GM23338 (cell line): Measurements from ENCODE around the gene TEPSIN. TPM values are rescaled to one million over a fixed set of nuclear protein-coding genes. Genes with fewer than 3 reads are reported as not detected.

Source experiments
- ATAC-seq: fragments of 200-7000 bp; cut with Tn5 transposase; 3 replicates; pipeline ENCODE4 v1.9.1; 2020
- DNase-seq: peaks from one replicate; pipeline ENCODE4 v3.0.0-alpha.2; 2015; ENCODE audit warnings: low spot score
- H2AFZ ChIP-seq: fragments of 200-600 bp; sonication (generic); 2 replicates; pipeline ENCODE4 v1.8.0; 2016; ENCODE audit warnings: antibody characterized with exemption, mild to moderate bottlenecking, moderate library complexity
- H3F3A ChIP-seq: fragments of 200-600 bp; sonication (generic); replicated peaks from 2 replicates; pipeline ENCODE4 v1.8.0; 2017; ENCODE audit warnings: antibody characterized with exemption, mixed run types, low read depth
- H3K27ac ChIP-seq: fragments of 200-600 bp; sonication (generic); 2 replicates; pipeline ENCODE4 v1.6.1; 2016; ENCODE audit warnings: low read depth
- H3K27me3 ChIP-seq: fragments of 200-600 bp; sonication (generic); 2 replicates; pipeline ENCODE4 v1.8.0; 2016; ENCODE audit warnings: mild to moderate bottlenecking, mixed run types, moderate library complexity; ENCODE audit not compliant: insufficient read depth
- H3K36me3 ChIP-seq: fragments of 200-600 bp; sonication (generic); 2 replicates; pipeline ENCODE4 v1.8.0; 2016; ENCODE audit warnings: mild to moderate bottlenecking; ENCODE audit not compliant: insufficient read depth
- H3K4me1 ChIP-seq: fragments of 200-600 bp; sonication (generic); 2 replicates; pipeline ENCODE4 v1.8.0; 2016; ENCODE audit warnings: mild to moderate bottlenecking, moderate library complexity; ENCODE audit not compliant: insufficient read depth
- H3K4me2 ChIP-seq: fragments of 200-600 bp; sonication (generic); 2 replicates; pipeline ENCODE4 v1.7.1; 2017; ENCODE audit warnings: mixed run types
- H3K4me3 ChIP-seq: fragments of 200-600 bp; sonication (generic); 2 replicates; pipeline ENCODE4 v1.6.1; 2016; ENCODE audit warnings: mixed run types
- H3K79me2 ChIP-seq: fragments of 200-600 bp; sonication (generic); replicated peaks from 2 replicates; pipeline ENCODE4 v1.8.0; 2017; ENCODE audit warnings: mild to moderate bottlenecking; ENCODE audit not compliant: insufficient read depth
- H3K9me2 ChIP-seq: fragments of 200-600 bp; sonication (generic); 2 replicates; pipeline ENCODE4 v1.8.0; 2017; ENCODE audit not compliant: insufficient read depth
- H4K20me1 ChIP-seq: fragments of 200-600 bp; sonication (generic); replicated peaks from 2 replicates; pipeline ENCODE4 v1.8.0; 2017; ENCODE audit warnings: mild to moderate bottlenecking; ENCODE audit not compliant: insufficient read depth
- H3K27ac Mint-ChIP-seq: 2 replicates; pipeline ENCODE4 v1.8.0; 2020; ENCODE audit warnings: inconsistent platforms, mild to moderate bottlenecking, moderate library complexity, mixed read lengths
- H3K27me3 Mint-ChIP-seq: 3 replicates; pipeline ENCODE4 v1.8.0; 2022; ENCODE audit warnings: low read depth, mild to moderate bottlenecking, moderate library complexity, mixed read lengths, inconsistent platforms; ENCODE audit not compliant: insufficient read depth, poor library complexity
- H3K36me3 Mint-ChIP-seq: 3 replicates; pipeline ENCODE4 v1.8.0; 2021; ENCODE audit warnings: low read depth, mild to moderate bottlenecking, inconsistent platforms, moderate library complexity, mixed read lengths
- H3K4me1 Mint-ChIP-seq: 3 replicates; pipeline ENCODE4 v1.8.0; 2020; ENCODE audit warnings: mild to moderate bottlenecking, inconsistent platforms, mixed read lengths
- H3K4me3 Mint-ChIP-seq: 3 replicates; pipeline ENCODE4 v1.8.0; 2021; ENCODE audit warnings: moderate library complexity, mild to moderate bottlenecking, inconsistent platforms, mixed read lengths
- H3K9me3 Mint-ChIP-seq: 3 replicates; pipeline ENCODE4 v1.8.0; 2020; ENCODE audit warnings: moderate library complexity, mild to moderate bottlenecking, inconsistent platforms, mixed read lengths
- CTCF ChIP-seq, 2 experiments: fragments of 200-600 bp in 1 of 2; sonication (generic) in 1 of 2; conservative IDR thresholded peaks; 2 replicates each; pipeline versions ENCODE4 v1.5.1 to v1.6.1; 2016 to 2017; ENCODE audit warnings: antibody characterized with exemption in 2 of 2, low read depth in 2 of 2, mild to moderate bottlenecking in 2 of 2, moderate library complexity in 1 of 2
- ETS1 ChIP-seq: IDR thresholded peaks from 2 replicates; pipeline ENCODE4 v1.6.1; 2016; ENCODE audit warnings: antibody characterized with exemption
- EZH2 ChIP-seq: fragments of 200-600 bp; sonication (generic); IDR thresholded peaks from one replicate; pipeline ENCODE4 v1.8.0; 2017; ENCODE audit warnings: antibody characterized with exemption, mild to moderate bottlenecking, low read depth; ENCODE audit not compliant: unreplicated experiment
- JUNB ChIP-seq: IDR thresholded peaks from one replicate; pipeline ENCODE4 v1.6.1; 2016; ENCODE audit warnings: antibody characterized with exemption; ENCODE audit not compliant: unreplicated experiment
- NANOG ChIP-seq: IDR thresholded peaks from 2 replicates; pipeline ENCODE4 v1.6.1; 2016; ENCODE audit warnings: antibody characterized with exemption, borderline replicate concordance
- REST ChIP-seq: IDR thresholded peaks from one replicate; pipeline ENCODE4 v1.6.1; 2018; ENCODE audit warnings: antibody characterized with exemption; ENCODE audit not compliant: unreplicated experiment
- STAT1 ChIP-seq: IDR thresholded peaks from one replicate; pipeline ENCODE4 v1.6.1; 2016; ENCODE audit warnings: antibody characterized with exemption; ENCODE audit not compliant: unreplicated experiment
- ZNF331 ChIP-seq: fragments of 250-450 bp; sonication (Bioruptor Pico); IDR thresholded peaks from 2 replicates; pipeline ENCODE4 v1.5.0; 2020; ENCODE audit warnings: low read depth, mild to moderate bottlenecking, moderate library complexity
- ZNF462 ChIP-seq: fragments of 250-450 bp; sonication (Bioruptor Pico); IDR thresholded peaks from 2 replicates; pipeline ENCODE4 v1.5.0; 2020; ENCODE audit warnings: mild to moderate bottlenecking, moderate library complexity
- polyA plus RNA-seq: library from polyadenylated mRNA; unstranded; fragments of >200 nt; fragmentation: Nextera tagmentation; extraction: Ambion mirVana; gene quantifications from 2 replicates; pipeline ENCODE4 v1.2.1, GENCODE V29; 2016
- total RNA-seq: library from RNA; depleted of rRNA; stranded (reverse); fragments of >200 nt; shearing (Covaris generic); gene quantifications from 2 replicates; pipeline ENCODE4 v1.2.3, GENCODE V29; 2014

The TEPSIN gene
- total and polyA plus RNA-seq, 2 experiments from 2014 or later = 4.4 to 25.3 TPM

GRCh38 chr17:81241648-81242420, 3.0 kb upstream of the TEPSIN start:
- Histone ChIP-seq H3K4me3 (no peak overlapping the region), H4K20me1 (peaks cover 6% of the 10 kb centered on the region; the same call in 1 of the 2 replicates), H3F3A (peaks cover 11% of the 10 kb centered on the region; the same call in 1 of the 2 replicates), H3K27ac (no peak overlapping the region), H3K79me2 (peaks cover 17% of the 10 kb centered on the region), H3K4me2 (no peak overlapping the region; the same call in 1 of the 2 replicates), H3K36me3 (no peaks in the 10 kb centered on the region), H2AFZ (no peak overlapping the region), H3K27me3 (no peaks in the 10 kb centered on the region), H3K4me1 (no peaks in the 10 kb centered on the region; the same call in 1 of the 2 replicates), H3K9me2 (no peaks in the 10 kb centered on the region)
- ATAC-seq = peak; percentile 30
- peak; percentile 85 for DNase-seq
- TF ChIP-seq EZH2 (no peak), ZNF331 (CRISPR knock-in tag) (no peak), CTCF (conservative IDR thresholded peaks at IDR 0.05; ENCODE audit: low read depth in 2 of 2) (peak; percentile 73 to 95), STAT1 (no peak), ZNF462 (CRISPR knock-in tag) (no peak), NANOG (no peak), JUNB (no peak), REST (no peak), ETS1 (no peak)
- Mint-ChIP-seq H3K36me3 (peaks cover 16% of the 10 kb centered on the region), H3K9me3 (no peaks in the 10 kb centered on the region; the same call in 2 of the 3 replicates), H3K4me3 (peak overlapping the region; percentile 96; the same call in 2 of the 3 replicates), H3K27me3 (peaks cover 24% of the 10 kb centered on the region), H3K27ac (no peak overlapping the region; the same call in 1 of the 2 replicates), H3K4me1 (peaks cover 28% of the 10 kb centered on the region)
